HUES48 (cell line): ENCODE measurements around the gene FAM83G.

Experiments used
- H3K27ac ChIP-seq: one replicate; pipeline ENCODE4 v1.7.0; 2013; ENCODE audit warnings: low read depth, low read length, inconsistent platforms
- H3K27me3 ChIP-seq: 2 replicates; pipeline ENCODE4 v1.6.1; 2013; ENCODE audit warnings: mild to moderate bottlenecking, low read length; ENCODE audit not compliant: control insufficient read depth, insufficient read depth
- H3K36me3 ChIP-seq: 2 replicates; pipeline ENCODE4 v1.6.1; 2013; ENCODE audit warnings: low read length; ENCODE audit not compliant: control insufficient read depth, insufficient read depth
- H3K4me1 ChIP-seq: 2 replicates; pipeline ENCODE4 v1.6.1; 2013; ENCODE audit warnings: mild to moderate bottlenecking, low read length; ENCODE audit not compliant: control insufficient read depth, insufficient read depth
- H3K4me3 ChIP-seq: 2 replicates; pipeline ENCODE4 v1.5.1; 2013; ENCODE audit warnings: mild to moderate bottlenecking, low read depth, low read length
- H3K9ac ChIP-seq: 2 replicates; pipeline ENCODE4 v1.6.1; 2013; ENCODE audit warnings: mild to moderate bottlenecking, low read depth, low read length, moderate library complexity
- H3K9me3 ChIP-seq: 2 replicates; pipeline ENCODE4 v1.6.1; 2013; ENCODE audit warnings: low read length; ENCODE audit not compliant: control insufficient read depth, insufficient read depth

Gene FAM83G

GRCh38 chr17:18921912-18922451 is 82.6 kb downstream of the FAM83G start:
- Histone ChIP-seq H3K4me1 (0 out of 2 replicates have a peak, but pooled peaks cover 3% of the 10 kb centered on the region), H3K27ac (no peak overlapping the region), H3K4me3 (no peak overlapping the region), H3K27me3 (no peaks in the 10 kb centered on the region), H3K36me3 (peaks cover 30% of the 10 kb centered on the region), H3K9ac (no peak overlapping the region), H3K9me3 (no peaks in the 10 kb centered on the region)

- Histone ChIP-seq H3K27ac (no peak overlapping the region), H3K4me1 (0 out of 2 replicates have a peak, but pooled peaks cover 3% of the 10 kb centered on the region), H3K9me3 (no peaks in the 10 kb centered on the region), H3K9ac (no peak overlapping the region), H3K27me3 (no peaks in the 10 kb centered on the region), H3K4me3 (no peak overlapping the region), H3K36me3 (peaks cover 31% of the 10 kb centered on the region)
Observed at GRCh38 chr17:18921485-18921884, 83.1 kb downstream of the FAM83G start.

DNA sequence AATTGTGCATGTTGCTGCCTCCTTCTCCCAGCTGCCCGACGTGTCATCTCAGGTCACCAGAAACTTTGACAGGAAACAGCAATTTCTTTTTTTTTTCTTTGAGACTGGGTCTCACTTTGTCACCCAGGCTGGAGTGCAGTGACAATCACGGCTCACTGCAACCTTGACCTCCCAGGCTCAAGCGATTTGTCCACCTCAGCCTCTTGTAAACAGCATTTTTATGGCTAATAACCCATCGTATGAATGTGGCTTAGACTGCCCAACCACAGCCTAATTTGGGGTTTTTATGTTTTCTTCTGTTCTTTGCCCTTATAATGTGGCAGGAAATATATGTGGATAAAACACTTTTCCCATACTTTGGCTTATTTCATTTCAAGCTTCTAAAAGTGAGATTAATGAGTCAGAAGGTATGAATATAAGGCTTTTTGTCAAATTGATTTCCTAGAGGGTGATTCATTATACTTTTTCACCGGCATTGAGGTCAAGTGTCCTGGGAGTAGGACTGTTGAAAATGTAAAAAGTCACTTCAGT is 83.6 kb downstream of the FAM83G start:
- Histone ChIP-seq H3K9ac (no peak overlapping the region), H3K27ac (no peak overlapping the region), H3K27me3 (no peaks in the 10 kb centered on the region), H3K9me3 (no peaks in the 10 kb centered on the region), H3K4me3 (no peak overlapping the region), H3K36me3 (peaks cover 34% of the 10 kb centered on the region), H3K4me1 (0 out of 2 replicates have a peak, but pooled peaks cover 3% of the 10 kb centered on the region)

GRCh38 chr17:18919963-18920362 is 84.6 kb downstream of the FAM83G start:
- Histone ChIP-seq H3K9ac (no peak overlapping the region), H3K36me3 (peaks cover 36% of the 10 kb centered on the region), H3K9me3 (no peaks in the 10 kb centered on the region), H3K27me3 (no peaks in the 10 kb centered on the region), H3K4me1 (0 out of 2 replicates have a peak, but pooled peaks cover under 1% of the 10 kb centered on the region), H3K27ac (no peak overlapping the region), H3K4me3 (no peak overlapping the region)
